ENCODE measurements around the gene DDX52. TPM values are rescaled to one million over a fixed set of nuclear protein-coding genes. Genes with fewer than 3 reads are reported as not detected.

Gene DDX52
- total and polyA plus RNA-seq, 2 of the 8 experiments (the other 6 are each of a cell fraction or from before 2014, with no cell fraction given): 10.0 to 45.9 TPM

DNA sequence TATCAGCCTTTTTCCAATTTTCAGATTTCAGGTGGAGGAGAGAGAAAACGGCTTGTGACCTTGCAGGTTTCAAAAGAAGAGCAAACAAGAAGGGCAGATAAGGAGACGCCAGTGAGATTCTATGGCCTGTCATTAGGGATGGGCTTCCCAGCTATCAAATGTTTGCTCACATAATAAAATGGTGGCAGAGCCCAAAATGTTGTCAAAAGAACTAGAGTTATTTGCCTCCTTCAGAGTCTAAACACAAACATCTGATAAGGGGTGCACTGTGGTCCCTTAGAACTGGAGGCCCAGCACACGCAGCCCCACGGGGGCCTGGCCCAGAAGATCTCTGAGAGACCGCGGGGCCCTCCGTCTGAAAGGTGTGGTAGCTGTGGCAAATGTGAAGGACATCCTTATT lies 46.1 kb upstream of the DDX52 start:
- Histone ChIP-seq H2BK120ac (replicated peaks; ENCODE audit: low read depth, low read length) (no peak overlapping the region), H4K91ac (replicated peaks; ENCODE audit: insufficient read length, low read length) (no peak overlapping the region), H3K27ac (ENCODE audit: low read depth, low read length) (no peak overlapping the region), H3K23ac (ENCODE audit: insufficient read length) (no peak overlapping the region), H2AK5ac (ENCODE audit: low read depth, low read length) (no peak overlapping the region), H3K56ac (replicated peaks; ENCODE audit: insufficient read length, low read depth, low read length) (no peak overlapping the region), H2BK12ac (ENCODE audit: low read depth, low read length) (no peak overlapping the region), H3K23me2 (ENCODE audit: low read depth, low read length) (no peaks in the 10 kb centered on the region; the same call in 1 of the 2 replicates), H3K4me2 (ENCODE audit: insufficient read depth in 1 of 2, low read depth in 2 of 2, low read length in 2 of 2) (no peak overlapping the region), H2AFZ (ENCODE audit: low read length) (no peak overlapping the region), H3K9ac (replicated peaks in 1 of 4; ENCODE audit: extremely low read depth in 1 of 4, low read depth in 3 of 4, low read length in 3 of 4) (no peak overlapping the region), H3K27me3 (replicated peaks in 1 of 4; ENCODE audit: control insufficient read depth in 3 of 4, extremely low read depth in 1 of 4, insufficient read depth in 3 of 4, low read length in 3 of 4) (no peaks in the 10 kb centered on the region), H4K5ac (ENCODE audit: insufficient read length, low read depth, low read length) (no peak overlapping the region), H2BK20ac (ENCODE audit: low read length) (no peak overlapping the region), H3K14ac (ENCODE audit: insufficient read length) (no peak overlapping the region), H4K20me1 (replicated peaks in 1 of 2; ENCODE audit: control insufficient read depth in 1 of 2, insufficient read depth in 2 of 2, low read length in 2 of 2) (no peaks in the 10 kb centered on the region), H2BK5ac (ENCODE audit: low read depth, low read length) (no peak overlapping the region), H3K4me1 (replicated peaks in 1 of 4; ENCODE audit: control insufficient read depth in 3 of 4, insufficient read depth in 4 of 4, low read length in 3 of 4) (no peaks in the 10 kb centered on the region), H3K18ac (ENCODE audit: extremely low read depth, low read length) (no peak overlapping the region), H3K79me2 (ENCODE audit: control insufficient read depth in 1 of 2, insufficient read depth in 2 of 2, low read length in 2 of 2) (no peaks in the 10 kb centered on the region), H3K9me3 (ENCODE audit: insufficient read depth in 2 of 2, low read depth in 1 of 2, low read length in 1 of 2) (0 out of 4 replicates have a peak, but pooled peaks cover under 1 to 2% of the 10 kb centered on the region in 2 experiments), H3K4me3 (ENCODE audit: extremely low read depth in 1 of 4, insufficient read depth in 2 of 4, low read depth in 3 of 4, low read length in 4 of 4) (no peak overlapping the region), H4K8ac (ENCODE audit: extremely low read depth, insufficient read depth, low read length) (no peak overlapping the region), H3K79me1 (ENCODE audit: low read depth, low read length) (no peaks in the 10 kb centered on the region), H2BK15ac (ENCODE audit: low read length) (no peak overlapping the region), H3K36me3 (ENCODE audit: control insufficient read depth in 2 of 4, insufficient read depth in 4 of 4, low read length in 3 of 4) (no peaks in the 10 kb centered on the region), H3K4ac (replicated peaks; ENCODE audit: insufficient read length, low read depth, low read length) (no peak overlapping the region)
- DNase-seq (ENCODE audit: low read depth in 1 of 2, low spot score in 2 of 2) (no peak), FAIRE-seq (no peak)
- ChIA-PET CTCF (ENCODE audit: partially characterized antibody) (interaction anchor here (0.6 to 2.2 kb wide), 5 partner anchors 9 to 983 kb away, joined by 3 to 7 read pairs (median 3); no protein-coding TSS in a partner anchor), POLR2A (ENCODE audit: partially characterized antibody) (no interaction called here)
- 92% methylated on average over 7 of the region's 7 CpGs; no CpG with 5 or more reads in 1 of the 2 experiments for WGBS, 2 experiments (ENCODE audit: extremely low coverage in 1 of 2, insufficient coverage in 1 of 2, insufficient read length in 1 of 2, insufficient replicate concordance in 2 of 2, low coverage in 1 of 2, low lambda C conversion rate in 2 of 2, missing lambda C conversion rate in 1 of 2)

Data from H1 (cell line).